PC-3 (cell line): Measurements from ENCODE around the gene FBF1.

Experiments used
- CTCF ChIP-seq: fragments of 300-600 bp; sonication (generic); conservative IDR thresholded peaks from 2 replicates; pipeline ENCODE4 v1.5.1; 2017; ENCODE audit warnings: antibody characterized with exemption, low read depth, mild to moderate bottlenecking, low read length
- EZH2 ChIP-seq: fragments of 300-600 bp; sonication (generic); IDR thresholded peaks from one replicate; pipeline ENCODE4 v1.6.1; 2017; ENCODE audit warnings: antibody characterized with exemption, mild to moderate bottlenecking, low read length; ENCODE audit not compliant: unreplicated experiment
- EZH2phosphoT487 ChIP-seq: fragments of 300-600 bp; sonication (generic); IDR thresholded peaks from 2 replicates; pipeline ENCODE4 v1.6.1; 2018; ENCODE audit warnings: mild to moderate bottlenecking, antibody characterized with exemption, low read length, borderline replicate concordance

GRCh38 chr17:75979705-75980187, 38.9 kb upstream of the FBF1 start:
- no peak for TF ChIP-seq CTCF
- TF ChIP-seq EZH2: no peak
- no peak for TF ChIP-seq EZH2phosphoT487
